ENCODE results near the gene GCFC2. TPM values are rescaled to one million over a fixed set of nuclear protein-coding genes. Genes with fewer than 3 reads are reported as not detected.

GCFC2 gene
- polyA plus RNA-seq, 4 donors, result 42.3 to 52.8 (median 50.5) TPM

- DNase-seq (ENCODE audit: low read depth in 4 of 4, low spot score in 2 of 4), result no peak
Measured at GRCh38 chr2:75632813-75633212, 77.9 kb downstream of the GCFC2 start.

- no peak for DNase-seq (ENCODE audit: low read depth in 4 of 4, low spot score in 2 of 4)
Measured at GRCh38 chr2:75632091-75632701, 78.5 kb downstream of the GCFC2 start.

GRCh38 chr2:75627902-75628504, 82.7 kb downstream of the GCFC2 start:
- DNase-seq (ENCODE audit: low read depth in 4 of 4, low spot score in 2 of 4), result peak in 1 of 4 donors; percentile 81

- DNase-seq (ENCODE audit: low read depth in 4 of 4, low spot score in 2 of 4), result no peak
Measured at GRCh38 chr2:75622929-75623328, 87.8 kb downstream of the GCFC2 start.

GRCh38 chr2:75622500-75622899, 88.2 kb downstream of the GCFC2 start:
- no peak for DNase-seq (ENCODE audit: low read depth in 4 of 4, low spot score in 2 of 4)

GRCh38 chr2:75621228-75621627, 89.5 kb downstream of the GCFC2 start:
- DNase-seq (ENCODE audit: low read depth in 4 of 4, low spot score in 2 of 4), result no peak

- no peak for DNase-seq (ENCODE audit: low read depth in 4 of 4, low spot score in 2 of 4)
Measured at GRCh38 chr2:75619956-75620740, 90.6 kb downstream of the GCFC2 start.

- DNase-seq (ENCODE audit: low read depth in 4 of 4, low spot score in 2 of 4), result no peak
Measured at GRCh38 chr2:75616933-75617332, 93.8 kb downstream of the GCFC2 start.

GRCh38 chr2:75616406-75616805, 94.3 kb downstream of the GCFC2 start:
- no peak for DNase-seq (ENCODE audit: low read depth in 4 of 4, low spot score in 2 of 4)

- no peak for DNase-seq (ENCODE audit: low read depth in 4 of 4, low spot score in 2 of 4)
Measured at GRCh38 chr2:75614162-75614651, 96.5 kb downstream of the GCFC2 start.

- no peak for DNase-seq (ENCODE audit: low read depth in 4 of 4, low spot score in 2 of 4)
Measured at GRCh38 chr2:75612862-75613243, 97.9 kb downstream of the GCFC2 start.

Other genes starting within 250 kb of the GCFC2 start
- gene EVA1A, start 150.0 kb downstream of the GCFC2 start, polyA plus RNA-seq (ENCODE audit: insufficient read length in 4 of 4), result 10 to 100 TPM; 12.6 to 19.8 (median 15.8) TPM
- gene MRPL19, start 64.1 kb downstream of the GCFC2 start, polyA plus RNA-seq (ENCODE audit: insufficient read length in 4 of 4), result 10 to 100 TPM; 67.7 to 71.0 (median 68.4) TPM